AG09309 (cell line): Measurements from ENCODE around the gene RTN4R.

ENCODE experiments used
- DNase-seq: peaks from one replicate; pipeline ENCODE4 v3.0.0-alpha.2; 2010; ENCODE audit warnings: low read depth
- H3K4me3 ChIP-seq: 2 replicates; pipeline ENCODE4 v1.5.1; 2011; ENCODE audit warnings: mild to moderate bottlenecking, low read depth, low read length, moderate library complexity; ENCODE audit not compliant: control insufficient read depth
- TF ChIP-seq, protein P1 (sequence below): IDR thresholded peaks from 2 replicates; pipeline ENCODE4 v1.5.1; 2011; ENCODE audit warnings: mild to moderate bottlenecking, low read depth, low read length, inconsistent platforms; ENCODE audit not compliant: insufficient read depth, control insufficient read depth; ENCODE audit errors: missing control alignments

Gene RTN4R

DNA sequence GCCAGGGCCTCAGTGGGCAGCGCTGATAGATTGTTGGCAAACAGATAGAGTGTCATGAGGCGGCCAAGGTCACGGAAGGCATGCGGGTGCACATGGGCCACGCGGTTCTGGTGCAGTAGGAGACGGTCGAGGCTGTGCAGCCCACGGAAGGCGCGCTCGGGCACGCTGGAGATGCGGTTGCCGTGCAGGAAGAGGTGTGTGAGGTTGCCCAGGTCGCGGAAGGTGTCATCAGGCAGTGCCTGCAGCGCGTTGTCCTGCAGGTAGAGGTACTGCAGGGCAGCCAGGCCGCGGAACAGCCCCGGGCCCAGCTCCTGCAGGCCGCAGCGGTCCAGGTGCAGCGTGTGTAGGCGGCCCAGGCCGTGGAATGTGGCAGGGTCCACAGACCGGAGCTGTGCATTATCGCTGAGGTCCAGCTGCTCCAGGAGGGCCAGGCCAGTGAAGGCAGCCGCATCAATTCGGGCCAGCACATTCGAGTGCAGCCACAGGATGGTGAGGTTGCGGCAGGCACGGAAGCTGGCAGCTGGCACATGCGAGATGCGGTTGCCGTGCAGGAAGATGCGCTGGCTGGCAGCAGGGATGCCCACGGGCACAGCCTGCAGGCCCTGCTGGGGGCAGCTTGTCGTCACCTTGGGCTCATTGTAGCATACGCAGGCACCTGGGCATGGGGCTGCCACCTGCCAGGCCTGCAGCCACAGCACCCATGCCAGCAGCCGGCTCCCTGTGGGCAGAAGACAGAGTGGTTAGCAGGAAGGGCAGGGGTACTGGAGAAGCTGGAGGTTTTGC lies 25.5 kb downstream of the RTN4R start:
- no peak for DNase-seq
- TF ChIP-seq, protein P1, sequence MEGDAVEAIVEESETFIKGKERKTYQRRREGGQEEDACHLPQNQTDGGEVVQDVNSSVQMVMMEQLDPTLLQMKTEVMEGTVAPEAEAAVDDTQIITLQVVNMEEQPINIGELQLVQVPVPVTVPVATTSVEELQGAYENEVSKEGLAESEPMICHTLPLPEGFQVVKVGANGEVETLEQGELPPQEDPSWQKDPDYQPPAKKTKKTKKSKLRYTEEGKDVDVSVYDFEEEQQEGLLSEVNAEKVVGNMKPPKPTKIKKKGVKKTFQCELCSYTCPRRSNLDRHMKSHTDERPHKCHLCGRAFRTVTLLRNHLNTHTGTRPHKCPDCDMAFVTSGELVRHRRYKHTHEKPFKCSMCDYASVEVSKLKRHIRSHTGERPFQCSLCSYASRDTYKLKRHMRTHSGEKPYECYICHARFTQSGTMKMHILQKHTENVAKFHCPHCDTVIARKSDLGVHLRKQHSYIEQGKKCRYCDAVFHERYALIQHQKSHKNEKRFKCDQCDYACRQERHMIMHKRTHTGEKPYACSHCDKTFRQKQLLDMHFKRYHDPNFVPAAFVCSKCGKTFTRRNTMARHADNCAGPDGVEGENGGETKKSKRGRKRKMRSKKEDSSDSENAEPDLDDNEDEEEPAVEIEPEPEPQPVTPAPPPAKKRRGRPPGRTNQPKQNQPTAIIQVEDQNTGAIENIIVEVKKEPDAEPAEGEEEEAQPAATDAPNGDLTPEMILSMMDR, result no peak
- no peak overlapping the region for H3K4me3 ChIP-seq

DNA sequence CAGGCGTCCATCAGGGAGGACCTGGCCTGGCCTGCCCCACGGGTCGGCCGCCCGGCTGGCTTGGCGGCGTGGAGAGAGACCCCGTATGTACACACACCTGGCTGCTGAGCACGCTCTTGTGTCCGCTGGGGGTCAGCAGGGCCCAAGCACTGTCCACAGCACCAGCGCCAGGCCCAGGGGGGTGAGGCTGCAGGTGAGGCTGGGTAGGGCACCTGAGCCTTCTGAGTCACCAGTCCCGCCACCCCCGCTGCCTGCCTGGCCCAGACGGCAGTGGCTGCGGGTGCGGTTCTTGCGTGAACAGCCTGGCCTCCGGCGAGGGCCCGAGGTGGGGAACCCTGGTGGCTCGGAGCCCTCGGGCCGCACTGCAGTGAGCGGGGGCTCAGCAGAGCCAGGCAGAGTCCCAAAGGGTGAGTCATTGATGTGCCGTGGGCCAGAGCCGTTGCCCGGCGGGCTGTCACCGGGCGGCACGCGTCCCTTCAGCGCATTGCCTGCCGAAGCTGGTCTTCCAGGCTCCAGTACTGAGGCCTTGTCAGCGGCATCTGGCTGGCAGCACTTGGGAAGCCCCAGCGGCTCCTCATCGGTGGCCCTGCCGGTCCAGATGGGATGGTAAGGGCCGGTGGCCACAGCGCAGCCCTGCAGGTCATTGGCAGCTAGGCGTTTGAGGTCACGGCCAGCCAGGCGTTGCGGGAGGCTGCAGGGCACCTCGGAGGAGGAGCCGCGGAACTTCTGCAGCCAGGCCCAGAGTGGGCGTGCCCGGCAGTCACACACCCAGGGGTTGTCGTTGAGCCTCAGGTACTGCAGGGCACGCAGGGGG lies 26.3 kb downstream of the RTN4R start:
- no peak overlapping the region for H3K4me3 ChIP-seq
- DNase-seq, result no peak
- TF ChIP-seq, protein P1, result no peak

DNA sequence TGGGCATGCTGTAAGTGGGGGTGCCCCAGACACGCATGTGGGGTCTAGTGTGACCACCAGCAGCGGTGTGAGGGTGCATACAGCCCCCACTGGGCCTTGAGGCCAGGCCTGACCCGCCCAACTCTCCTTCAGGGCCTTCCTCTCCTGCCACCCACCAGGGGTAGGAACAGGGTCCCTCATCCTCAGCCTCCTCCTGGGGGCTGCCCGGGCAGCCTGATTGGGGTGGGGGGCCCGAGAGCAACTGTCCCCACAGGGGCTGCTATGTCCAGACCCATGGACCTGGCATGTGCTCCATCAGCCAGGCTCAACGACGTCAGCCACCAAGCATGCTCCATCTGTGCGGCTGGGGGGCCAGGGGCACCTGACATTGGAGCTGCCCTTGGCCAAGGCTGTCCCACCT lies 27.2 kb downstream of the RTN4R start:
- TF ChIP-seq, protein P1, result no peak
- H3K4me3 ChIP-seq, result no peak overlapping the region
- no peak for DNase-seq

DNA sequence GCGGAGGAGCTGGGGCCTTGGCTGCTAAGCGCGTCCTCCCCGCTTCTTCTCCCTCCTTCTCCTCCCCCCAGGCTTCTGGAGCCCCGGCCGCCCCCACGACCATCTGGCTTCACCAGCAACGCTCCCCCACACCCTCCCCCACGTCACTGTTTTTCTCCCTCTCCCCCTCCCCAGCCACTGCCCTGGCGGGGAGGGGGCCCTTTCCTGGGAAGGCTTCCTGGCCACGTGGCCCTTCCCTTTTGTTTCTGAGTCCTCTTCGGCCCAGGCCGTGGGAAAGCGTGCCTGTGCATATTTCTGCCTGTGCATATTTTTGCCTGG lies 27.7 kb downstream of the RTN4R start:
- H3K4me3 ChIP-seq, result no peak overlapping the region
- DNase-seq, result no peak
- TF ChIP-seq, protein P1, result no peak

DNA sequence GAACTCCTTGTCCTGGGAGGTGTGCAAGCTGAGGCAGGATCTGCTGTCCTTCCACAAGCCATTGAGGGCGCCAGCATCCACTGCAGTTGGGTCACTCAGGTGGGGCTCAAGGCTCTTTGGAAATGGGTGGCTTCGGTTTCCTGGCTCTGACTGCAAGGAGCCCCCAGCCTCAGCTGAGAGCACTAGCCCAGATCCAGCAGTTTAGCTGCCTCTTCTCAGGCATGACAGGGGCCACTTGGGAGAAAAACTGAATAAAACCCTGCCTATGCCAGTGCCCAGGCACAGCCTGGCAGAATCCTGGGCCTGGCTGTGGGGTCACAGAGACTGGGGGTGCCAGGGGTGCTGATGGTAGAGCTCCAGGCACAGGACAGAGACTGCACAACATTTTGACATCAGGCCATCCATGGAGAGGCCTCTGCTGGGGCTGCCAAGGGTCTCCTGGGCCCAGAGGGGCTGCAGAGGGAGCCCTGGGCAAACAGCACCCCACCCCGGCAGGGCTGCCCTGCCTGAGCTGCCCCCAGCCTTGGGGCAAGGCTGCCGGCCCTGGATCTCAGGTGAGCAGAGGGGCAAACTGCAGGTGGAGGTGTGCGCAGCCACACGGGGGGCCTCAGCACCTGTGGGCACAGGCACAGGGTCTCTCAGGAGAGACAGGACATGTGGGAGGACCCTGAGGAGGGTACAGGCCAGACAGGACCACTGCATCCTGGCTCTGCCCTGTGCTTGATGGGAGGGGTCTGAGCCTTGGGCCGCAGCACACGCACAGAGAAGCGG lies 28.3 kb downstream of the RTN4R start:
- TF ChIP-seq, protein P1, result no peak
- DNase-seq, result no peak
- no peak overlapping the region for H3K4me3 ChIP-seq

DNA sequence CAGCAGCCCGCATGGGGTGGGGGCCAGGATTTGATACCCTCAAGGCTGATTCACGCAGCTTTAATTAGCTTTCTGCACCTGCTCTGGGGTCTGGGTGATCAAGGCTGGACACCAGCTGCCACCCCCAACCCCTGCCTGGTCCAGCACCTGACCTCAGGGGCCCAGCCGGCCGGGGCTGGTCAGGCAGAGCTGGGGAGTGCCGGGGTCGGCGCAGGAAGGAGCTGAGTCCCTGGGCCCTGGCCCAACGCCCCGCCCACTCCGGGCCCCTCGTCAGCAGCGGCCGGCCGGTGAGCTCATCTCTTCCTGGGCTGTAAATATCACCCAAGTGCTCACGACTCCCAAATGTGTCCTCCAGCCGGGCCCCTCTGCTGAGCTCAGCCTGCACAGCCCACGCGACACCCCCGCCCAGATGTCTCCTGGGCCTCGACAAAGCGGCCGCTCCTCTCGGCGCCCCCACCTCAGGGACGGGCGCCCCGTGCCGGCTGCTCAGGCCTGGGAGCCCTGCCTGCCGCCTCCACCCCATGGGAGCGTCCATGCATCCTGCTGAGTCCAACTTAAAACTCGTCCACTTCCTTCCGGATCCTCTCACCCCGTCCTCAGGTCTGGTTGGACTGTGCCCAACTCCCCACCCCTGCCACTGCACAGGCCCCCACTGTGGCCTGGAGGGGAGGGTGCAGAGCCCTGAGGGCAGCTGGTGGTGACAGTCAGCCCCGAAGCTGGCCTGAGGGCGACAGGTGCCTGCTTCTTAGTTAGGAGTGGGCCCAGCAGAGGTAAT lies 29.0 kb downstream of the RTN4R start:
- TF ChIP-seq, protein P1, result no peak
- DNase-seq, result no peak
- H3K4me3 ChIP-seq, result no peak overlapping the region
